Suprapubic skin (tissue), 4 donors: ENCODE data around the gene DMXL2. TPM values are rescaled to one million over a fixed set of nuclear protein-coding genes. Genes with fewer than 3 reads are reported as not detected.

ENCODE experiments used
- DNase-seq, 2 donors: peaks; one replicate each; pipeline ENCODE4 v3.0.0-alpha.2; 2019; ENCODE audit warnings: low spot score in 2 of 2
- H3K27ac ChIP-seq: fragments of 200-600 bp; sonication (generic); one replicate; pipeline ENCODE4 v1.5.1; 2019
- H3K27me3 ChIP-seq: fragments of 200-600 bp; sonication (generic); one replicate; pipeline ENCODE4 v1.5.1; 2019
- H3K36me3 ChIP-seq: fragments of 200-600 bp; sonication (generic); one replicate; pipeline ENCODE4 v1.5.1; 2019
- H3K4me1 ChIP-seq: fragments of 200-600 bp; sonication (generic); one replicate; pipeline ENCODE4 v1.5.1; 2019
- H3K4me3 ChIP-seq: fragments of 200-600 bp; sonication (generic); one replicate; pipeline ENCODE4 v1.5.1; 2019; ENCODE audit warnings: mild to moderate bottlenecking
- H3K9me3 ChIP-seq: fragments of 200-600 bp; sonication (generic); one replicate; pipeline ENCODE4 v1.5.1; 2019
- EP300 ChIP-seq: sonication (generic); formaldehyde crosslinking; IDR thresholded peaks from one replicate; pipeline ENCODE4 v1.6.1; 2017; ENCODE audit warnings: antibody characterized with exemption
- POLR2A ChIP-seq, 2 donors: fragments of 450-650 bp; IDR thresholded peaks; one replicate each; pipeline ENCODE4 v1.6.1; 2017; ENCODE audit warnings: antibody characterized with exemption in 2 of 2, mild to moderate bottlenecking in 2 of 2, moderate library complexity in 2 of 2
- POLR2AphosphoS5 ChIP-seq, 3 donors: sonication (generic); formaldehyde crosslinking; IDR thresholded peaks; one replicate each; pipeline ENCODE4 v1.6.1; 2017; ENCODE audit warnings: antibody characterized with exemption in 3 of 3
- WGBS: methylation state at CpG from one replicate; pipeline ENCODE4 v1.1.5; 2018; 5-methylcytosine and 5-hydroxymethylcytosine counted together
- total RNA-seq, 4 donors: library from RNA; depleted of rRNA; stranded (reverse); fragments of >200 nt; gene quantifications; one replicate each; pipeline ENCODE4 v1.1.0, GENCODE V29; 2016
- TF ChIP-seq, protein P1 (sequence below), 2 donors: fragments of 200-600 bp in 1 of 2; fragments of 450-650 bp in 1 of 2; sonication (generic) in 1 of 2; IDR thresholded peaks; one replicate each; pipeline ENCODE4 v1.5.1; 2016 to 2019; ENCODE audit warnings: antibody characterized with exemption in 2 of 2, mild to moderate bottlenecking in 1 of 2, moderate library complexity in 1 of 2

Gene DMXL2
- total RNA-seq, 4 donors from 2014 or later: 4.1 to 32.9 (median 8.3) TPM

DNA sequence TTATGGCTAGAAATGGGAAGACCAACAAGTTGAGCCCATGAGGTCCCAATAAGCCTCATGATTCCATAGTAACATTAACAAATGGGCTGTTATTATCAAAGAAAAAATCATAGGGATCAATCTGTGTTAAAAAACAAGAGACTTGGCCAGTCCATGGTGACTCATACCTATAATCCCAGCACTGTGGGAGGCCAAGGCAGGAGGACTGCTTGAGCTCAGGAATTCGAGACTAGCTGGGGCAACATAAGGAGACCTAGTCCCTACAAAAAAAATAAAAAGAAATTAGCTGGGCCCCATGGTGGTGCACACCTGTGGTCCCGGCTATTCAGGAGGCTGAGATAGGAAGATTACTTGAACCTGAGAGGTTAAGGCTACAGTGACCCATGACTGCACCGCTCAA is 124.8 kb downstream of the DMXL2 start:
- no peak for TF ChIP-seq POLR2A (IDR thresholded peaks at IDR 0.05)
- WGBS: 97% methylated on average over 3 of the region's 3 CpGs
- H3K4me1 ChIP-seq: no peaks in the 10 kb centered on the region
- H3K27me3 ChIP-seq: no peaks in the 10 kb centered on the region
- no peak overlapping the region for H3K27ac ChIP-seq
- no peaks in the 10 kb centered on the region for H3K9me3 ChIP-seq
- no peak overlapping the region for H3K4me3 ChIP-seq
- no peak for DNase-seq
- peaks cover 4% of the 10 kb centered on the region for H3K36me3 ChIP-seq

DNA sequence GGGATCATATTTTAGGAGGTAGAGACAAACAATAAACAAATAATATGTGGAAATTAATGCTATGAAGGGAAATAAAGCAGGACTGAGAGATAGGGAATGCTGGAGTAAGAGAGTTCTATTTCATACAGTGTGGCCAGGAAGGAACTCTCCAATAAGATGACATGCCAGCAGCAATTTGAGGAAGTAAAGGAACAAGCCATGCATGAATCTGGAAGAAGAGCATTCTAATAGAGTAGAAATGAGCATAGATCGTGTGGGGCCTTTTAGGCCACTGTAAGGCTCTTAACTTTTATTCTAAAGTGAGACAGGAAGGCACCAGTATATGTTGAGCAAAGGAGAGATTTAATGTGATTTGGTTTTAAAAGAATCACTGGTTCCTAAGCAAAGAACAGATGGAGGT is 126.3 kb downstream of the DMXL2 start:
- Histone ChIP-seq H3K4me3 (no peak overlapping the region), H3K27ac (no peak overlapping the region), H3K36me3 (peaks cover 4% of the 10 kb centered on the region), H3K4me1 (no peaks in the 10 kb centered on the region), H3K9me3 (no peaks in the 10 kb centered on the region), H3K27me3 (no peaks in the 10 kb centered on the region)
- TF ChIP-seq EP300: no peak
- TF ChIP-seq POLR2AphosphoS5 (IDR thresholded peaks at IDR 0.05): no peak
- TF ChIP-seq, protein P1, sequence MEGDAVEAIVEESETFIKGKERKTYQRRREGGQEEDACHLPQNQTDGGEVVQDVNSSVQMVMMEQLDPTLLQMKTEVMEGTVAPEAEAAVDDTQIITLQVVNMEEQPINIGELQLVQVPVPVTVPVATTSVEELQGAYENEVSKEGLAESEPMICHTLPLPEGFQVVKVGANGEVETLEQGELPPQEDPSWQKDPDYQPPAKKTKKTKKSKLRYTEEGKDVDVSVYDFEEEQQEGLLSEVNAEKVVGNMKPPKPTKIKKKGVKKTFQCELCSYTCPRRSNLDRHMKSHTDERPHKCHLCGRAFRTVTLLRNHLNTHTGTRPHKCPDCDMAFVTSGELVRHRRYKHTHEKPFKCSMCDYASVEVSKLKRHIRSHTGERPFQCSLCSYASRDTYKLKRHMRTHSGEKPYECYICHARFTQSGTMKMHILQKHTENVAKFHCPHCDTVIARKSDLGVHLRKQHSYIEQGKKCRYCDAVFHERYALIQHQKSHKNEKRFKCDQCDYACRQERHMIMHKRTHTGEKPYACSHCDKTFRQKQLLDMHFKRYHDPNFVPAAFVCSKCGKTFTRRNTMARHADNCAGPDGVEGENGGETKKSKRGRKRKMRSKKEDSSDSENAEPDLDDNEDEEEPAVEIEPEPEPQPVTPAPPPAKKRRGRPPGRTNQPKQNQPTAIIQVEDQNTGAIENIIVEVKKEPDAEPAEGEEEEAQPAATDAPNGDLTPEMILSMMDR (IDR thresholded peaks at IDR 0.05): no peak
- no peak for DNase-seq
- 69% methylated on average over 1 of the region's 1 CpG for WGBS

DNA sequence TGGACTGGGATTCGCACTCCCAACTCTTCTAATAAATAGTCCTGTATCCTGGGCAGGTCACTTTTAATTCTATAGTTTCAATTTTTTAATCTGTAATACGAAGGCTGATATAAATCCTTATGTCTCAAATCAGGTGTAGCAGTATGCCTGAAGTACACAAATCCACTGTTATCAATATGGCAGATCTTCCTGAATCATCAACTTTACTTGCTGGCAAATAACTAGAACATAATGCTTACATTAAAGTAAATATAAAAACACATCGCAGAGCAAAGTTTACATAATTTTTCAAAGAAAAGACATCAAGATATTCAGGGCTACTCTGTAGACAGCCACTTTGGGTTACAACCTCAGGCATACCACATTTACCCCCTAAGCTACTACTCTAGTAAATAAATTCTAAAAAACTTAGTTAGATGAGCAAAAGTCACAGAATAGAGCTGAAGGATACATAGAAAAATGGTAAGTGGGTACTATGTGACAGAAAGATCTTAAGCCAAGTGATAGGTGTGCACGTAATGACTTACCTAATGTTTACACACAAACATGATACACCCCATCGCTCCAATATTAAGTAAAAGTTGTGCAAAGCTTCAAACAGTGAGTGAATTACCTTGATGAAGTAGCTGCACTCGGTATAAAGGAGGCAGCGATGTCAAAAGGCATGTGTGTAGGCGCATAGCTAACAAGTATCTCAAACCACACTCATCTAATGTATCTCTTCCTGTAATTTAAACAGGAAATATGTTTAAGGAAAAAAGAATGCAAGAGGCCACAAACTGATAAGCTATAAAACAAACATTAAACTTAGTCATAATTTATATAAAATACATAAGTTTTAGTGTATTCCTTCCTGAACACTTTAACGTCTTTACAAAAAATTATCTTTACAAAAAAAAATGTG is 127.9 kb downstream of the DMXL2 start:
- no peaks in the 10 kb centered on the region for H3K9me3 ChIP-seq
- TF ChIP-seq, protein P1 (IDR thresholded peaks at IDR 0.05): no peak
- TF ChIP-seq EP300 (no peak), POLR2AphosphoS5 (IDR thresholded peaks at IDR 0.05) (no peak), POLR2A (IDR thresholded peaks at IDR 0.05) (no peak)
- no peaks in the 10 kb centered on the region for H3K4me1 ChIP-seq
- no peak overlapping the region for H3K4me3 ChIP-seq
- peaks cover 4% of the 10 kb centered on the region for H3K36me3 ChIP-seq
- 88% methylated on average over 9 of the region's 9 CpGs for WGBS
- no peak overlapping the region for H3K27ac ChIP-seq
- no peak for DNase-seq
- no peaks in the 10 kb centered on the region for H3K27me3 ChIP-seq

DNA sequence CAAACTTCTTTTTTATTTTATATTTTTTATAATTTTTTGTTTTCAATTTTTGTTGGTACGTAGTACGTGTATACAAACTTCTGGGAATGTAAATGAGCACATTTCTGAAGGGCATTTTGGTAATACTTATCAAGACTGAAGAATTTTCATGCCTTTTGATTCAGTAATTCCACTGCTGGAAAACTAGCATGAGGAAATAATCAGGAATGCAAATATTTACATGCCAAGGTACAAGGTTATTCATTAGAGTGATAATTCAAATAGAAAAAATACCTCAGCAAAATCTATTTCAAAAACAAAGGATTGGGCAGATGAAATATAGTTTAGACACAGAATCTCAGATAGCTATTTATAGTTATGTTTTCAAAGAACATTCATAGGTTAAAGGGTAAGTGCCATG is 128.7 kb downstream of the DMXL2 start:
- H3K4me3 ChIP-seq: no peak overlapping the region
- no peaks in the 10 kb centered on the region for H3K9me3 ChIP-seq
- peaks cover 7% of the 10 kb centered on the region for H3K36me3 ChIP-seq
- TF ChIP-seq POLR2A (IDR thresholded peaks at IDR 0.05): no peak
- TF ChIP-seq, protein P1 (IDR thresholded peaks at IDR 0.05): no peak
- no peak for TF ChIP-seq EP300
- no peak for TF ChIP-seq POLR2AphosphoS5 (IDR thresholded peaks at IDR 0.05)
- WGBS: over 99% methylated on average over 2 of the region's 2 CpGs
- H3K27ac ChIP-seq: no peak overlapping the region
- H3K4me1 ChIP-seq: no peaks in the 10 kb centered on the region
- no peaks in the 10 kb centered on the region for H3K27me3 ChIP-seq
- DNase-seq: no peak

DNA sequence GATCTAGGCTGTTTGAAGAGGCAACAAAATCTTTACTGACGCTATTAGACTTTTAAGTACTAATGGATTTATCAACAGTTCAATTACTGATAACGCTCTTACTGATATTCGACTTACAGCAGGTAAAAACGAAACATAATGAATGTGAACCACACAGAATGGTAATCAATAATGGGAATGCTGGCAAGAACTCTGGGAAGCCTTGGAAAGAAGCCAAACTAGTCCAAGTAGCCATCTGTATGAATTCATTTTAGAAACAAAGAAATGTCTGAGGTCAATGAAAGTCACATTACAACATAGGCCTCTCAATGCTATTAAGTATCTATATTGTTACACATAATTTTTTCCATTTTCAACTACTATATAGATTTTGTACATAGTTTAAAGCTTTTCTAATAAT is 130.0 kb downstream of the DMXL2 start:
- Histone ChIP-seq H3K36me3 (peaks cover 17% of the 10 kb centered on the region), H3K9me3 (no peaks in the 10 kb centered on the region), H3K4me1 (no peaks in the 10 kb centered on the region), H3K4me3 (no peak overlapping the region), H3K27me3 (no peaks in the 10 kb centered on the region), H3K27ac (no peak overlapping the region)
- DNase-seq: no peak
- no peak for TF ChIP-seq EP300
- TF ChIP-seq, protein P1 (IDR thresholded peaks at IDR 0.05): no peak
- TF ChIP-seq POLR2AphosphoS5 (IDR thresholded peaks at IDR 0.05): no peak
- no peak for TF ChIP-seq POLR2A (IDR thresholded peaks at IDR 0.05)
- 94% methylated on average over 4 of the region's 4 CpGs for WGBS
